SU-DHL-6 (cell line): ENCODE data around the gene PCDHB13.
"Not testable (repeated sequence)": the region's sequence is repeated elsewhere in the genome, so short reads cannot be mapped to it uniquely, and the experiment has no call there.

Experiments used
- H2AFZ ChIP-seq: fragments of 200-600 bp; sonication (generic); 2 replicates; pipeline ENCODE4 v1.6.1; 2014; ENCODE audit warnings: low read depth, mild to moderate bottlenecking, moderate library complexity, mixed read lengths, antibody characterized with exemption, low read length; ENCODE audit not compliant: severe bottlenecking
- H3F3A ChIP-seq: fragments of 200-600 bp; shearing (Covaris generic); 2 replicates; pipeline ENCODE4 v1.6.0; 2016; ENCODE audit warnings: antibody characterized with exemption, mild to moderate bottlenecking; ENCODE audit not compliant: insufficient read depth
- H3K27ac ChIP-seq: fragments of 200-600 bp; sonication (generic); 2 replicates; pipeline ENCODE4 v1.5.1; 2016; ENCODE audit warnings: low read depth, mild to moderate bottlenecking, low read length, moderate library complexity, mixed read lengths
- H3K27me3 ChIP-seq: fragments of 200-600 bp; sonication (generic), shearing (Covaris generic); 2 replicates; pipeline ENCODE4 v1.6.0; 2014; ENCODE audit warnings: mild to moderate bottlenecking, low read length
- H3K36me3 ChIP-seq: fragments of 200-600 bp; sonication (generic); 2 replicates; pipeline ENCODE4 v1.6.1; 2014; ENCODE audit warnings: mild to moderate bottlenecking, low read length, mixed read lengths
- H3K4me2 ChIP-seq: fragments of 300-600, 200-600 bp; shearing (Covaris generic), sonication (generic); 2 replicates; pipeline ENCODE4 v1.6.0; 2014; ENCODE audit warnings: low read length, low read depth, mild to moderate bottlenecking; ENCODE audit not compliant: poor library complexity, severe bottlenecking
- H3K4me3 ChIP-seq: fragments of 200-600 bp; sonication (generic); 2 replicates; pipeline ENCODE4 v1.5.1; 2014; ENCODE audit warnings: antibody characterized with exemption, low read length, mild to moderate bottlenecking, mixed read lengths; ENCODE audit not compliant: insufficient read depth, poor library complexity, severe bottlenecking
- H3K79me2 ChIP-seq: fragments of 200-600 bp; sonication (generic); 2 replicates; pipeline ENCODE4 v1.6.1; 2014; ENCODE audit warnings: mild to moderate bottlenecking, low read length, moderate library complexity; ENCODE audit not compliant: insufficient read depth
- H3K9ac ChIP-seq: fragments of 200-600 bp; sonication (generic); 2 replicates; pipeline ENCODE4 v1.7.0; 2014; ENCODE audit warnings: mild to moderate bottlenecking, low read length
- H3K9me2 ChIP-seq: fragments of 200-600 bp; sonication (generic); replicated peaks from 2 replicates; pipeline ENCODE4 v1.6.1; 2014; ENCODE audit warnings: low read length; ENCODE audit not compliant: insufficient read depth
- H3K9me3 ChIP-seq: fragments of 200-600 bp; sonication (generic); 2 replicates; pipeline ENCODE4 v1.6.1; 2014; ENCODE audit warnings: low read length, mixed read lengths; ENCODE audit not compliant: insufficient read depth
- H4K20me1 ChIP-seq: fragments of 200-600 bp; sonication (generic); 2 replicates; pipeline ENCODE4 v1.6.1; 2014; ENCODE audit warnings: low read depth, mild to moderate bottlenecking, antibody characterized with exemption, low read length, moderate library complexity, mixed read lengths
- EZH2phosphoT487 ChIP-seq: fragments of 200-600 bp; sonication (generic), shearing (Covaris generic); conservative IDR thresholded peaks from 2 replicates; pipeline ENCODE4 v1.6.1; 2018; ENCODE audit warnings: mild to moderate bottlenecking, antibody characterized with exemption, low read length, moderate library complexity, mixed read lengths
- TF ChIP-seq, protein P1 (sequence below): fragments of 200-600 bp; sonication (generic); IDR thresholded peaks from one replicate; pipeline ENCODE4 v1.5.1; 2017; ENCODE audit warnings: antibody characterized with exemption, mild to moderate bottlenecking, low read length, moderate library complexity; ENCODE audit not compliant: insufficient read depth, poor library complexity, severe bottlenecking

The PCDHB13 gene

DNA sequence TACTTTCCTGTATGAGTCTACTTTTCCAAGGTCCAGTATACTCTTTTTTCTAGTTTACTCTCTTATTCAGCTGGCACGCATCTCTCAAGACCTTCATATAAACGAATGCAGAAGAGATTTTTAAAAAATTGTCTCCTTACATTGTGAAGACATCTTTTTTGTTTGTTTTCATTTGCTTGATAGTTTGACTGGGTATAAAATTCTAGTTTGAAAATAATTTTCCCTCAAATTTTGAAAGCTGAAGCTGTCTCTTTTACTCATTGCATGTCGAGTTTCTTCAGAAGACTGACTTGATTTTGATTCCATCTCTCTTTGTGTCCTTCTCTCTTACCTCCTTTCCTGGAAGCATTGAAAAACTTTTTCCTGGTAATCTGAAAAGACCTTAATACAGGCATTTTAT lies 17.4 kb upstream of the PCDHB13 start:
- no peak overlapping the region for H3K4me2 ChIP-seq
- H3K36me3 ChIP-seq: no peaks in the 10 kb centered on the region
- H3K27me3 ChIP-seq: 0 out of 2 replicates have a peak, but pooled peaks cover 3% of the 10 kb centered on the region
- H3F3A ChIP-seq: no peaks in the 10 kb centered on the region
- peaks cover 19% of the 10 kb centered on the region for H3K9me3 ChIP-seq
- TF ChIP-seq, protein P1, sequence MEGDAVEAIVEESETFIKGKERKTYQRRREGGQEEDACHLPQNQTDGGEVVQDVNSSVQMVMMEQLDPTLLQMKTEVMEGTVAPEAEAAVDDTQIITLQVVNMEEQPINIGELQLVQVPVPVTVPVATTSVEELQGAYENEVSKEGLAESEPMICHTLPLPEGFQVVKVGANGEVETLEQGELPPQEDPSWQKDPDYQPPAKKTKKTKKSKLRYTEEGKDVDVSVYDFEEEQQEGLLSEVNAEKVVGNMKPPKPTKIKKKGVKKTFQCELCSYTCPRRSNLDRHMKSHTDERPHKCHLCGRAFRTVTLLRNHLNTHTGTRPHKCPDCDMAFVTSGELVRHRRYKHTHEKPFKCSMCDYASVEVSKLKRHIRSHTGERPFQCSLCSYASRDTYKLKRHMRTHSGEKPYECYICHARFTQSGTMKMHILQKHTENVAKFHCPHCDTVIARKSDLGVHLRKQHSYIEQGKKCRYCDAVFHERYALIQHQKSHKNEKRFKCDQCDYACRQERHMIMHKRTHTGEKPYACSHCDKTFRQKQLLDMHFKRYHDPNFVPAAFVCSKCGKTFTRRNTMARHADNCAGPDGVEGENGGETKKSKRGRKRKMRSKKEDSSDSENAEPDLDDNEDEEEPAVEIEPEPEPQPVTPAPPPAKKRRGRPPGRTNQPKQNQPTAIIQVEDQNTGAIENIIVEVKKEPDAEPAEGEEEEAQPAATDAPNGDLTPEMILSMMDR: no peak
- no peak for TF ChIP-seq EZH2phosphoT487
- H3K4me3 ChIP-seq: no peak overlapping the region
- no peak overlapping the region for H3K27ac ChIP-seq
- H2AFZ ChIP-seq: no peak overlapping the region
- H4K20me1 ChIP-seq: no peaks in the 10 kb centered on the region
- H3K9ac ChIP-seq: no peak overlapping the region
- no peaks in the 10 kb centered on the region for H3K79me2 ChIP-seq
- no peaks in the 10 kb centered on the region for H3K9me2 ChIP-seq

DNA sequence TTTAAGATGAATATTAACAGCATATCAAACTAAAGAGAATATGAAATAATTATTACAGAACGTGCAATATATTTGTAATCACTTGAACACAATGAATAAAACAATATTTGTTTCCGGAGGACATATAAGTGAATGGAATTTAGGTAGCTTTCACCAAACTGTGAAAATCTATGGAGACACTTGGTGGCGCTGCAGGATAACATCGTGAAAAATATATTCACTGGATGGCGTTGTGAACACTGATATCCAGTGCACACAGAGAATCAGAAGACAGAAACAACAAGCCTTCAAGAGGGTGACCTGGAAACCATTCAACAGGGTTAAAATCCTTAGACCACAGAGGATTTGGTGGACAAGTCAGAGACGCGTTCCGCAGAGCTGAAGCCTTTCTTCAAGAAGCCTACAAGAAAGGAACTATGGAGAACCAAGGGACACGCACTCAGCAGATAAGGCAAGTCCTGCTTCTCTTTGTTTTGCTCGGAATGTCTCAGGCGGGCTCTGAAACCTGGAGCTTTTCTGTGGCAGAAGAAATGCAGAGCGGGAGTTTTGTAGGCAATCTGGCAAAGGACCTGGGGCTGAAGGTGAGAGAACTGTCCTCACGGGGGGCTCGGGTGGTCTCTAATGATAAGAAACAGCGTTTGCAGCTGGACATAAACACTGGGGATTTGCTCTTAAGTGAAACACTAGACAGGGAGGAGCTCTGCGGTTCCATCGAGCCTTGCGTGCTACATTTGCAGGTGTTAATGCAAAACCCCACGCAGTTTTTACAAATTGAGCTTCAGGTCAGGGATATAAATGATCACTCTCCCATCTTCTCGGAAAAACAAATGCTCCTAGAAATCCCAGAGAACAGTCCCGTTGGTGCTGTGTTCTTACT lies 14.1 kb upstream of the PCDHB13 start, which contains the start of gene PCDHB11:
Gene PCDHB11 (plus strand): TSS at position 269 of the 877 bp plus-strand sequence. CDS start 148 bp downstream, at position 417.
- no peaks in the 10 kb centered on the region for H3K36me3 ChIP-seq
- 0 out of 2 replicates have a peak, but pooled peaks cover 3% of the 10 kb centered on the region for H3K27me3 ChIP-seq
- no peaks in the 10 kb centered on the region for H3F3A ChIP-seq
- no peaks in the 10 kb centered on the region for H3K79me2 ChIP-seq
- H3K9ac ChIP-seq: no peak within 1 kb of the TSS
- TF ChIP-seq, protein P1: no peak
- TF ChIP-seq EZH2phosphoT487: no peak
- H3K27ac ChIP-seq: no peak within 1 kb of the TSS
- H3K9me2 ChIP-seq: no peaks in the 10 kb centered on the region
- no peaks in the 10 kb centered on the region for H4K20me1 ChIP-seq
- H3K4me2 ChIP-seq: no peak within 1 kb of the TSS
- no peak within 1 kb of the TSS for H2AFZ ChIP-seq
- H3K9me3 ChIP-seq: peaks cover 19% of the 10 kb centered on the region
- no peak within 1 kb of the TSS for H3K4me3 ChIP-seq

DNA sequence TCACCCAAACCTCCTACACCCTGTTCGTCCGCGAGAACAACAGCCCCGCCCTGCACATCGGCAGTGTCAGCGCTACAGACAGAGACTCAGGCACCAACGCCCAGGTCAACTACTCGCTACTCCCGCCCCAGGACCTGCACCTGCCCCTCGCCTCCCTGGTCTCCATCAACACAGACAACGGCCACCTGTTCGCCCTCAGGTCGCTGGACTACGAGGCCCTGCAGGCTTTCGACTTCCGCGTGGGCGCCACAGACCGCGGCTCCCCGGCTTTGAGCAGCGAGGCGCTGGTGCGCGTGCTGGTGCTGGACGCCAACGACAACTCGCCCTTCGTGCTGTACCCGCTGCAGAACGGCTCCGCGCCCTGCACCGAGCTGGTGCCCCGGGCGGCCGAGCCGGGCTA lies 12.6 kb upstream of the PCDHB13 start:
- H3K9me2 ChIP-seq, H2AFZ ChIP-seq, H3K9ac ChIP-seq, H3K4me2 ChIP-seq, H3K27ac ChIP-seq, H3K27me3 ChIP-seq, H4K20me1 ChIP-seq, H3K79me2 ChIP-seq, H3K36me3 ChIP-seq, H3F3A ChIP-seq, H3K4me3 ChIP-seq: not testable (repeated sequence)
- H3K9me3 ChIP-seq: peaks cover 15% of the 10 kb centered on the region

DNA sequence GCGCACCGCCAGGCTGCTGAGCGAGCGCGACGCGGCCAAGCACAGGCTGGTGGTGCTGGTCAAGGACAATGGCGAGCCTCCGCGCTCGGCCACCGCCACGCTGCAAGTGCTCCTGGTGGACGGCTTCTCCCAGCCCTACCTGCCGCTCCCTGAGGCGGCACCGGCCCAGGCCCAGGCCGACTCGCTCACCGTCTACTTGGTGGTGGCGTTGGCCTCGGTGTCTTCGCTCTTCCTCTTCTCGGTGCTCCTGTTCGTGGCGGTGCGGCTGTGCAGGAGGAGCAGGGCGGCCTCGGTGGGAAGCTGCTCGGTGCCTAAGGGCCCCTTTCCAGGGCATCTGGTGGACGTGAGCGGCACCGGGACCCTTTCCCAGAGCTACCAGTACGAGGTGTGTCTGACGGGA lies 12.1 kb upstream of the PCDHB13 start:
- H3K9me3 ChIP-seq, H3F3A ChIP-seq, H3K79me2 ChIP-seq, H3K36me3 ChIP-seq, H3K4me2 ChIP-seq, H3K9ac ChIP-seq, H3K9me2 ChIP-seq, H3K27me3 ChIP-seq, H3K27ac ChIP-seq, H4K20me1 ChIP-seq, H3K4me3 ChIP-seq, H2AFZ ChIP-seq: not testable (repeated sequence)
